ENCODE data around the gene SHB. TPM values are rescaled to one million over a fixed set of nuclear protein-coding genes. Genes with fewer than 3 reads are reported as not detected.
A peak's percentile ranks its signal among the peaks of the same experiment; 100 is the strongest.

Gene SHB
- total and polyA plus RNA-seq, 2 donors, result 10.4 to 17.1 TPM

- Histone ChIP-seq H3K4me1 (ENCODE audit: insufficient read depth) (no peaks in the 10 kb centered on the region), H3K27ac (ENCODE audit: low read depth) (no peak overlapping the region), H3K36me3 (ENCODE audit: insufficient read depth) (no peaks in the 10 kb centered on the region), H3K4me3 (ENCODE audit: low read depth, low read length) (no peak overlapping the region)
- DNase-seq (ENCODE audit: extremely low spot score), result no peak
- WGBS, result 75% methylated on average over 8 of the region's 8 CpGs
Observed at GRCh38 chr9:38081356-38082108, 12.5 kb upstream of the SHB start.

- Histone ChIP-seq H3K4me1 (ENCODE audit: insufficient read depth) (no peaks in the 10 kb centered on the region), H3K36me3 (ENCODE audit: insufficient read depth) (no peaks in the 10 kb centered on the region), H3K27ac (ENCODE audit: low read depth) (no peak overlapping the region), H3K4me3 (ENCODE audit: low read depth, low read length) (no peak overlapping the region)
- 24% methylated on average over 11 of the region's 11 CpGs for WGBS
- DNase-seq (ENCODE audit: extremely low spot score), result no peak
Observed at GRCh38 chr9:38079461-38080031, 10.5 kb upstream of the SHB start.

GRCh38 chr9:38075272-38075671, 6.2 kb upstream of the SHB start:
- Histone ChIP-seq H3K4me3 (ENCODE audit: low read depth, low read length) (no peak overlapping the region), H3K27ac (ENCODE audit: low read depth) (no peak overlapping the region), H3K4me1 (ENCODE audit: insufficient read depth) (no peaks in the 10 kb centered on the region), H3K36me3 (ENCODE audit: insufficient read depth) (no peaks in the 10 kb centered on the region)
- no peak for DNase-seq (ENCODE audit: extremely low spot score)
- WGBS, result 96% methylated on average over 34 of the region's 34 CpGs

- H3K4me3 ChIP-seq (ENCODE audit: low read depth, low read length), result no peak overlapping the region
- WGBS, result 74% methylated on average over 5 of the region's 5 CpGs
- no peak overlapping the region for H3K27ac ChIP-seq (ENCODE audit: low read depth)
- DNase-seq (ENCODE audit: extremely low spot score), result no peak
- H3K4me1 ChIP-seq (ENCODE audit: insufficient read depth), result no peaks in the 10 kb centered on the region
- H3K36me3 ChIP-seq (ENCODE audit: insufficient read depth), result no peaks in the 10 kb centered on the region
Observed at GRCh38 chr9:38074441-38074961, 5.5 kb upstream of the SHB start.

- no peak for DNase-seq (ENCODE audit: extremely low spot score)
- Histone ChIP-seq H3K27ac (ENCODE audit: low read depth) (no peak overlapping the region), H3K4me3 (ENCODE audit: low read depth, low read length) (no peak overlapping the region)
Observed at GRCh38 chr9:38073882-38074281, 4.9 kb upstream of the SHB start.

GRCh38 chr9:38071470-38072134, 2.6 kb upstream of the SHB start:
- no peak overlapping the region for H3K4me3 ChIP-seq (ENCODE audit: low read depth, low read length)
- no peaks in the 10 kb centered on the region for H3K4me1 ChIP-seq (ENCODE audit: insufficient read depth)
- H3K36me3 ChIP-seq (ENCODE audit: insufficient read depth), result no peaks in the 10 kb centered on the region
- DNase-seq (ENCODE audit: extremely low spot score), result no peak
- no peak overlapping the region for H3K27ac ChIP-seq (ENCODE audit: low read depth)
- WGBS, result 59% methylated on average over 7 of the region's 7 CpGs

More at GRCh38 chr9:38073882-38074281, 4.9 kb upstream of the SHB start:
- H3K36me3 ChIP-seq (ENCODE audit: insufficient read depth), result no peaks in the 10 kb centered on the region
- 71% methylated on average over 3 of the region's 3 CpGs for WGBS
- H3K4me1 ChIP-seq (ENCODE audit: insufficient read depth), result no peaks in the 10 kb centered on the region

- H3K27ac ChIP-seq (ENCODE audit: low read depth), result peak overlapping the region; percentile 88
- under 1% methylated on average over 107 of the region's 107 CpGs for WGBS
- DNase-seq (ENCODE audit: extremely low spot score), result no peak
- H3K36me3 ChIP-seq (ENCODE audit: insufficient read depth), result no peaks in the 10 kb centered on the region
- no peaks in the 10 kb centered on the region for H3K4me1 ChIP-seq (ENCODE audit: insufficient read depth)
- H3K4me3 ChIP-seq (ENCODE audit: low read depth, low read length), result peak overlapping the region; percentile 93
Observed at GRCh38 chr9:38067859-38068681, 957 bp downstream of the SHB start.

- no peaks in the 10 kb centered on the region for H3K4me1 ChIP-seq (ENCODE audit: insufficient read depth)
- H3K4me3 ChIP-seq (ENCODE audit: low read depth, low read length), result peak overlapping the region; percentile 93
- H3K27ac ChIP-seq (ENCODE audit: low read depth), result peak overlapping the region; percentile 72
- no peak for DNase-seq (ENCODE audit: extremely low spot score)
- WGBS, result 4% methylated on average over 47 of the region's 47 CpGs
- no peaks in the 10 kb centered on the region for H3K36me3 ChIP-seq (ENCODE audit: insufficient read depth)
Observed at GRCh38 chr9:38066914-38067858, 1.8 kb downstream of the SHB start.

- DNase-seq (ENCODE audit: extremely low spot score), result no peak
- H3K4me1 ChIP-seq (ENCODE audit: insufficient read depth), result no peaks in the 10 kb centered on the region
Observed at GRCh38 chr9:38066197-38066913, 2.7 kb downstream of the SHB start.

GRCh38 chr9:38065369-38066075, 3.5 kb downstream of the SHB start:
- H3K4me1 ChIP-seq (ENCODE audit: insufficient read depth), result peaks cover under 1% of the 10 kb centered on the region
- no peak overlapping the region for H3K27ac ChIP-seq (ENCODE audit: low read depth)
- DNase-seq (ENCODE audit: extremely low spot score), result no peak
- no peaks in the 10 kb centered on the region for H3K36me3 ChIP-seq (ENCODE audit: insufficient read depth)
- no peak overlapping the region for H3K4me3 ChIP-seq (ENCODE audit: low read depth, low read length)
- 49% methylated on average over 9 of the region's 9 CpGs for WGBS

More at GRCh38 chr9:38066197-38066913, 2.7 kb downstream of the SHB start:
- 40% methylated on average over 7 of the region's 7 CpGs for whole genome bisulfite sequencing
- Histone ChIP-seq H3K4me3 (ENCODE audit: low read depth, low read length) (peak overlapping the region; percentile 93), H3K27ac (ENCODE audit: low read depth) (peak overlapping the region; percentile 61), H3K36me3 (ENCODE audit: insufficient read depth) (no peaks in the 10 kb centered on the region)

GRCh38 chr9:38064842-38065368, 4.1 kb downstream of the SHB start:
- H3K27ac ChIP-seq (ENCODE audit: low read depth), result no peak overlapping the region
- H3K4me3 ChIP-seq (ENCODE audit: low read depth, low read length), result no peak overlapping the region
- DNase-seq (ENCODE audit: extremely low spot score), result no peak
- no peaks in the 10 kb centered on the region for H3K36me3 ChIP-seq (ENCODE audit: insufficient read depth)
- peaks cover 1% of the 10 kb centered on the region for H3K4me1 ChIP-seq (ENCODE audit: insufficient read depth)
- WGBS, result 74% methylated on average over 4 of the region's 4 CpGs

Measured in urinary bladder (tissue), 4 donors.